ENCODE data around the gene TAF11L2. TPM values are rescaled to one million over a fixed set of nuclear protein-coding genes. Genes with fewer than 3 reads are reported as not detected.
"Not testable (repeated sequence)": the region's sequence is repeated elsewhere in the genome, so short reads cannot be mapped to it uniquely, and the experiment has no call there.

TAF11L2 gene
- total RNA-seq, 6 donors from 2014 or later = not detected

DNA sequence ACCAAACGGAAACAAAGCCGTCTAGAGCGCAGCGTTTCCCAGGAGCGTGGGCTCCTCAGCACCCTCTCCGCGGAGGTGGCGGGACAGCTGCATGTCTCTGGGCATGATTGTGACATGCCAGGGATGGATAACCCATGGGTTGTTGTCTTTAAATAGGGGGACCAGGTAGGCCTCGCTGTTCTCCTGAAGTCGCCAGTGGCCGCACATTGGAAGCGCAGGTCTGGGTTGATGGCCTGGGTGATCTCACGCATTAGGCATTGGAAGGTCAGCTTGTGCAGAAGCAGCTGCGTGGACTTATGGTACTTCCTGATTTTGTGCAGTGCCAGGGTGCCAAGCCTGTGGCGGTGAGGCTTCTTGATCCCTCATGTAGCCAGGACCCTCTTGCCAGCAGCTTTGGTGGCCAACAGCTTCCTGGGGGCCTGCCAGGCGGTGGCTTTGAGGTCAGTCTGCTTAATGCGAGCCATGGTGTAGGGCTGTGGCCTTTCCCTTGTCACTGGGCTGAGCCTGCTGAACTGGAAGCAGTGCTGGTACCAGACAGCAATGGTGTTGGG is 13.8 kb downstream of the TAF11L2 start:
- ATAC-seq (ENCODE audit: low FRiP score in 2 of 2) = no peak
- TF ChIP-seq, protein P1, sequence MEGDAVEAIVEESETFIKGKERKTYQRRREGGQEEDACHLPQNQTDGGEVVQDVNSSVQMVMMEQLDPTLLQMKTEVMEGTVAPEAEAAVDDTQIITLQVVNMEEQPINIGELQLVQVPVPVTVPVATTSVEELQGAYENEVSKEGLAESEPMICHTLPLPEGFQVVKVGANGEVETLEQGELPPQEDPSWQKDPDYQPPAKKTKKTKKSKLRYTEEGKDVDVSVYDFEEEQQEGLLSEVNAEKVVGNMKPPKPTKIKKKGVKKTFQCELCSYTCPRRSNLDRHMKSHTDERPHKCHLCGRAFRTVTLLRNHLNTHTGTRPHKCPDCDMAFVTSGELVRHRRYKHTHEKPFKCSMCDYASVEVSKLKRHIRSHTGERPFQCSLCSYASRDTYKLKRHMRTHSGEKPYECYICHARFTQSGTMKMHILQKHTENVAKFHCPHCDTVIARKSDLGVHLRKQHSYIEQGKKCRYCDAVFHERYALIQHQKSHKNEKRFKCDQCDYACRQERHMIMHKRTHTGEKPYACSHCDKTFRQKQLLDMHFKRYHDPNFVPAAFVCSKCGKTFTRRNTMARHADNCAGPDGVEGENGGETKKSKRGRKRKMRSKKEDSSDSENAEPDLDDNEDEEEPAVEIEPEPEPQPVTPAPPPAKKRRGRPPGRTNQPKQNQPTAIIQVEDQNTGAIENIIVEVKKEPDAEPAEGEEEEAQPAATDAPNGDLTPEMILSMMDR (IDR thresholded peaks at IDR 0.05) = no peak
- no peak for TF ChIP-seq EP300 (IDR thresholded peaks at IDR 0.05)
- TF ChIP-seq POLR2AphosphoS5 (IDR thresholded peaks at IDR 0.05) = no peak
- TF ChIP-seq POLR2A (IDR thresholded peaks at IDR 0.05) = no peak
- Histone ChIP-seq H3K27me3 (no peaks in the 10 kb centered on the region), H3K9me3 (no peaks in the 10 kb centered on the region), H3K4me3 (no peak overlapping the region), H3K36me3 (no peaks in the 10 kb centered on the region), H3K4me1 (no peaks in the 10 kb centered on the region), H3K27ac (no peak overlapping the region)
- 92 to 96% methylated on average over 13 to 17 of the region's 17 CpGs for WGBS, 2 donors
- peak in 1 of 2 donors; percentile 40 for DNase-seq

DNA sequence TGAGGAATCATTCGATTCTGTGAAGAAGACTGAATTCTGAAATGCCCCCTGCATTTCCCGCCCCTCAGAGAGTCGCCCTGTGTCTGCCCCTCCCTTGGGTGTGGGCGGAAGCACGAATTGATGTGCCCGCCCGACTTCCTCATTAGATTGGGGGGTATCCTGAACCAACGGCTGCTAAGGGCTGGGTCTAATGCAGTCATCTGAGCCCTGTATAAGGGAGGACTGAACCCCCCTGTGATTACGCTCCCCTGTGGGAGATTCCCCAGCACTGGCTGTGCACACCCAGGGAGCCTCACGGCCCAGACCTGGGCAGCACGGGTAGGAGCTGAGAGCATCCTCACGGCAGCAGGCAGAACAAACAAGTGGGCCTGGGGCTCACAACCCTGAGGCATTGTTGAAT is 19.5 kb downstream of the TAF11L2 start:
- 82 to 88% methylated on average over 11 to 12 of the region's 12 CpGs for WGBS, 2 donors
- not testable (repeated sequence) for H3K36me3 ChIP-seq; H3K4me3 ChIP-seq; H3K4me1 ChIP-seq; ATAC-seq (ENCODE audit: low FRiP score in 2 of 2); H3K27me3 ChIP-seq; H3K27ac ChIP-seq; H3K9me3 ChIP-seq
- peak in 1 of 2 donors; percentile 41 for DNase-seq

DNA sequence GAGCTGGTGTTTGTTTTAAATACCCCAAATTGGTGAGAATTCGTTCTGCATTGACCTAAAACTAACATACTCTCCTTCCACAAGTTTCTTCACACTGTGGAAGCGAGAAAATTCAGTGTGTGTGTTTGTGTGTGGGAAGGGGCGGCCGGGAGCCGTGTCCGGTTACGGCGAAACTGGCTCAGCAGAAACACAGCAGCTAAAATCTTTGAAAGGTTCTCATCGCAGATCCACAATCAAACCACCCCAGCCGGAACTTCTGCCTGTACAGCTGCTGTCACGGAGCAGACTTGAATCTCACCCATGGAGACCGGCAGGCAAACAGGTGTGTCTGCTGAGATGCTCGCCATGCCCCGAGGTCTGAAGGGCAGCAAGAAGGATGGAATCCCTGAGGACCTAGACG is 20.0 kb downstream of the TAF11L2 start, which contains the start of gene TAF11L3:
TSS of gene TAF11L3 (plus strand) at position 301 of the 400 bp plus-strand sequence.
- not testable (repeated sequence) for H3K4me1 ChIP-seq; DNase-seq; H3K27ac ChIP-seq; ATAC-seq (ENCODE audit: low FRiP score in 2 of 2); H3K36me3 ChIP-seq; H3K4me3 ChIP-seq; H3K27me3 ChIP-seq; H3K9me3 ChIP-seq
- WGBS, 2 donors = no CpG with 5 or more reads among the region's 15 CpGs

DNA sequence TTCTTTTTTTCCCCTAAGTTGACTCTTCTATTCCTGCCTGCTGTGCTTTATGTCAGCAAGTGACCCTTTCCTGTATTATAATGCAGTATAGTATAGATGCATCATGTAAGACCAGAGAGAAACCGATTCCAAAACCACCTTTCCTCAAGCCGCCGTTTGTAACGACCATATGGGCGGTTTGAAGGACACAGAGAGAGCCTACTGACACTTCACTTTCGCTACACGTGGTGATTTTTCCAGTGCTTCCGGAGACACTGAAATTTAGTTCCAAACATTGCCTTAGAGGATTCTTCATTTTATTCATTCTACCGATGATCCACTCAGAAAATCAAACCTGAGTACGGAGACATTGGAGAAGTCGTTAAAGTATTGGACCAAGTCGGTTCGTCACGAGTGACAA is 21.5 kb downstream of the TAF11L2 start:
- ATAC-seq (ENCODE audit: low FRiP score in 2 of 2); H3K9me3 ChIP-seq; H3K4me1 ChIP-seq; H3K36me3 ChIP-seq; H3K27ac ChIP-seq; DNase-seq; H3K27me3 ChIP-seq; H3K4me3 ChIP-seq: not testable (repeated sequence)
- 92 to 95% methylated on average over 10 of the region's 14 CpGs for WGBS, 2 donors

DNA sequence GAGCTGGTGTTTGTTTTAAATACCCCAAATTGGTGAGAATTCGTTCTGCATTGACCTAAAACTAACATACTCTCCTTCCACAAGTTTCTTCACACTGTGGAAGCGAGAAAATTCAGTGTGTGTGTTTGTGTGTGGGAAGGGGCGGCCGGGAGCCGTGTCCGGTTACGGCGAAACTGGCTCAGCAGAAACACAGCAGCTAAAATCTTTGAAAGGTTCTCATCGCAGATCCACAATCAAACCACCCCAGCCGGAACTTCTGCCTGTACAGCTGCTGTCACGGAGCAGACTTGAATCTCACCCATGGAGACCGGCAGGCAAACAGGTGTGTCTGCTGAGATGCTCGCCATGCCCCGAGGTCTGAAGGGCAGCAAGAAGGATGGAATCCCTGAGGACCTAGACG is 23.5 kb downstream of the TAF11L2 start, which contains the start of gene TAF11L4:
TSS of gene TAF11L4 (plus strand) at position 301 of the 400 bp plus-strand sequence.
- not testable (repeated sequence) for ATAC-seq (ENCODE audit: low FRiP score in 2 of 2); H3K27ac ChIP-seq; H3K36me3 ChIP-seq; DNase-seq; H3K4me3 ChIP-seq; H3K9me3 ChIP-seq; H3K4me1 ChIP-seq; H3K27me3 ChIP-seq
- no CpG with 5 or more reads among the region's 15 CpGs for WGBS, 2 donors

DNA sequence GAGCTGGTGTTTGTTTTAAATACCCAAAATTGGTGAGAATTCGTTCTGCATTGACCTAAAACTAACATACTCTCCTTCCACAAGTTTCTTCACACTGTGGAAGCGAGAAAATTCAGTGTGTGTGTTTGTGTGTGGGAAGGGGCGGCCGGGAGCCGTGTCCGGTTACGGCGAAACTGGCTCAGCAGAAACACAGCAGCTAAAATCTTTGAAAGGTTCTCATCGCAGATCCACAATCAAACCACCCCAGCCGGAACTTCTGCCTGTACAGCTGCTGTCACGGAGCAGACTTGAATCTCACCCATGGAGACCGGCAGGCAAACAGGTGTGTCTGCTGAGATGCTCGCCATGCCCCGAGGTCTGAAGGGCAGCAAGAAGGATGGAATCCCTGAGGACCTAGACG is 26.9 kb downstream of the TAF11L2 start, which contains the start of gene TAF11L5:
TSS of gene TAF11L5 (plus strand) at position 301 of the 400 bp plus-strand sequence.
- not testable (repeated sequence) for DNase-seq; H3K36me3 ChIP-seq; H3K27ac ChIP-seq; H3K9me3 ChIP-seq; H3K4me1 ChIP-seq; H3K27me3 ChIP-seq; ATAC-seq (ENCODE audit: low FRiP score in 2 of 2); H3K4me3 ChIP-seq
- no CpG with 5 or more reads among the region's 15 CpGs for WGBS, 2 donors

DNA sequence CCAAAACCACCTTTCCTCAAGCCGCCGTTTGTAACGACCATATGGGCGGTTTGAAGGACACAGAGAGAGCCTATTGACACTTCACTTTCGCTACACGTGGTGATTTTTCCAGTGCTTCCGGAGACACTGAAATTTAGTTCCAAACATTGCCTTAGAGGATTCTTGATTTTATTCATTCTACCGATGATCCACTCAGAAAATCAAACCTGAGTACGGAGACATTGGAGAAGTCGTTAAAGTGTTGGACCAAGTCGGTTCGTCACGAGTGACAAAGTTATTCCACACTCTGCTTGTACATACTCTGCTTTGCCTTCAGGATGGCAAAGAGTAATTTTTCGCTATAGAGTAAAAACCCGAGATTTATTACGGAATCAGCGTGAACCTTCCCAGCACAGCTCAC is 28.5 kb downstream of the TAF11L2 start:
- H3K27ac ChIP-seq; H3K27me3 ChIP-seq; H3K4me3 ChIP-seq; H3K36me3 ChIP-seq; ATAC-seq (ENCODE audit: low FRiP score in 2 of 2); H3K4me1 ChIP-seq; H3K9me3 ChIP-seq: not testable (repeated sequence)
- peak in 1 of 2 donors; percentile 36 for DNase-seq
- 91 to 93% methylated on average over 13 to 16 of the region's 17 CpGs for WGBS, 2 donors

DNA sequence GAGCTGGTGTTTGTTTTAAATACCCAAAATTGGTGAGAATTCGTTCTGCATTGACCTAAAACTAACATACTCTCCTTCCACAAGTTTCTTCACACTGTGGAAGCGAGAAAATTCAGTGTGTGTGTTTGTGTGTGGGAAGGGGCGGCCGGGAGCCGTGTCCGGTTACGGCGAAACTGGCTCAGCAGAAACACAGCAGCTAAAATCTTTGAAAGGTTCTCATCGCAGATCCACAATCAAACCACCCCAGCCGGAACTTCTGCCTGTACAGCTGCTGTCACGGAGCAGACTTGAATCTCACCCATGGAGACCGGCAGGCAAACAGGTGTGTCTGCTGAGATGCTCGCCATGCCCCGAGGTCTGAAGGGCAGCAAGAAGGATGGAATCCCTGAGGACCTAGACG is 30.3 kb downstream of the TAF11L2 start, which contains the start of gene TAF11L6:
TSS of gene TAF11L6 (plus strand) at position 301 of the 400 bp plus-strand sequence.
- H3K27me3 ChIP-seq; ATAC-seq (ENCODE audit: low FRiP score in 2 of 2); DNase-seq: not testable (repeated sequence)

More for the DNA sequence above, 30.3 kb downstream of the TAF11L2 start, which contains the start of gene TAF11L6:
- not testable (repeated sequence) for H3K9me3 ChIP-seq, H3K4me1 ChIP-seq, H3K36me3 ChIP-seq, H3K27ac ChIP-seq, H3K4me3 ChIP-seq
- no CpG with 5 or more reads among the region's 15 CpGs for WGBS, 2 donors

Small RNAs within 50 kb of the gene (small RNA-seq; reads per million reads assigned to genes)
- gene AC106774.3 = 0 reads per million in 4 donors

Other genes starting within 250 kb of the TAF11L2 start
- gene TAF11L3, start 20.1 kb downstream of the TAF11L2 start, total RNA-seq = not detected
- gene TAF11L4, start 23.6 kb downstream of the TAF11L2 start, total RNA-seq = not detected
- not detected for gene TAF11L5, start 27.0 kb downstream of the TAF11L2 start, total RNA-seq
- not detected for gene TAF11L6, start 30.4 kb downstream of the TAF11L2 start, total RNA-seq
- gene TAF11L7, start 87.5 kb downstream of the TAF11L2 start, total RNA-seq = not detected
- not detected for gene TAF11L8, start 92.7 kb downstream of the TAF11L2 start, total RNA-seq
- not detected for gene TAF11L9, start 96.2 kb downstream of the TAF11L2 start, total RNA-seq
- not detected for gene TAF11L10, start 99.6 kb downstream of the TAF11L2 start, total RNA-seq
- not detected for gene TAF11L11, start 106.0 kb downstream of the TAF11L2 start, total RNA-seq
- gene TAF11L12, start 112.2 kb downstream of the TAF11L2 start, total RNA-seq = not detected
- not detected for gene TAF11L13, start 133.9 kb downstream of the TAF11L2 start, total RNA-seq
- gene TAF11L14, start 136.2 kb downstream of the TAF11L2 start, total RNA-seq = not detected